ENCODE results near the gene UBP1.
"Not testable (repeated sequence)": the region's sequence is repeated elsewhere in the genome, so short reads cannot be mapped to it uniquely, and the experiment has no call there.

The UBP1 gene

DNA sequence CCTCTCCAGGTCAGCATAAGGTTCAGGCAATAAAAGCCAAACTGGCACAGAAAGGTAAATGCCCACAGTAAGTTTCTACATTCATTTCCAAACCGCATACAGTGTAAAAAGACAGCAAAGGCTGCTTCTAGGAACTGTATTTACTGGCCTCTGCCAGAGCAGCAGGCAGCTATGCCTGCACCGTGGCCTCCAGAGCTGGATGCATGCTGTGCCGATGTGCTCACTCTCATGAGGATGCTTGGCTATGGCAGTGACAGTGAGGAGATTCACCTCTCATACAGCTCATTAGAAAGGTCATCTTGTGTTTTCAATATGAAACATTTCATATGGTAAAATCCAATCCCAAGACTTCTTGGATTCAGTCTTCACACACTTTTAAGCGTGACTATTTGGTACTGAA is 50.3 kb downstream of the UBP1 start:
- DNase-seq (ENCODE audit: low read depth in 2 of 2), result no peak

DNA sequence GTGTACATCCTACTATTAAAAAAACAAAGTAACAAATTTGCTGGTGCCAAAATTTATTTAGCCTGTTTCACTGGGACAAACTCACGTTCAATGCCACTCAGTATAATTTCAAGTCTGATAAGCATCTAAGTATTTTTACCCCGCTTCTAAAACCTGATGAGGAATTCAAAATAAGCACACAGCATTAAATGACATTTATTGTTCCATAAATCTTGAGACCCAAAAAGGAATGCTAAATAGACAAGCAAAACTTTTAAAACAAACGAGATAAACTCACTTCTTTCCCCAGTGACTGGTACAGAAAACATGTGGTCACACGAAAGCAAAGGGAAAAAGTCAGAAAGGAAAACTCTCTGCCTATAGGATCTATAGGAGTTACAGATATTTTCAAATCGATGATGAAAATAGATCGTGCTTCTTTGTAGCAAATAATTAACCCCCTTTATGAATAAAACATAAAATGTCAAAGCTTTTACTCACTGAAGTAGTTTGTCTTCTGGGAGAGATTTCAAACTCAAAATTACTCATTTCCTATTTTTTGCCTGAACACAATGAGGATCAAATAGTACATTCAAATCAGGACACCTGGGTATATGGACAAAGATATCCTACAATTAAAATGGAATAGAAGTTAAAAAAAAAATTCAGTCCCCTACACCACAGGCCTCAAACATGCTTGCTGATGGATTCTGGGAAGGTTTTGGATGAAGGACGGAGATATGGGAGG is 51.7 kb downstream of the UBP1 start:
- DNase-seq (ENCODE audit: low read depth in 2 of 2), result no peak

DNA sequence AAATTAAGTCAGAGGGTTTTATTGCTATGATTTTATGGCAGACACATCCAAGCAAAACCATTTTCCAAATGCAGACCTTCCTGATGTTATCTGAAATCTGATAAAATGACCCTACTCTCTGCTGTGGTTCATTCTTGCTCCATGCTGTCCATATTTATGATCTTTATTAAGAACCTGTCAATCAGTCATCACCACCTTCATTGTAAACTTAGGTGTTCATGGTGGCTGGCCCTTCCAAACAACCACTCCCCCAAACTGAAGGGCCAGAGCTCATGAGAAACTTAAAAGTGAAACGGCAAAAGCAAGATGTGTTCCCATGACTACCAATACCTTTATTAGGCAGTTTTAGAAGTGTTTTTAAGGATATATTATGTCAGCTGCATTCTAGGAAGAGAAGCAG is 53.6 kb downstream of the UBP1 start:
- DNase-seq (ENCODE audit: low read depth in 2 of 2), result no peak

DNA sequence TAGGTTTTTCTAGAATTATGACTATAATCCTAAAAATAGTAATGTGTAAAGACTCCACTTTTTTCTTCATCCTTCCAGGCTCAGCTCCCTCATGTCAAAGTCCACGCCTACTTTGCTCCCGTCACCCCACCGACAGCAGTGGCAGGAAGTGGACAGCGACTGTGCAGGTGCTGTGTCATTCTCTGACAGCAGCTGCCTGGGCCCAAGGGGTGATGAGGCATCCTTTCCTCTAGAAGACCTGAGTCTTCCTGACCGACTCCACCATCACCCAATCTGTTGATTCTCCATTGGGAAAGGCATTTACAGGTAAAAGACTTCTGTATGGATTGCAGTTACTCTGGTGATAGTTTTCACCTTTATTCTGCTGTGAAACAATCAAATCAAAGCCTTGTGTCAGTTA is 54.8 kb downstream of the UBP1 start:
- peak in 1 of 2 donors; percentile 6 for DNase-seq (ENCODE audit: low read depth in 2 of 2)

DNA sequence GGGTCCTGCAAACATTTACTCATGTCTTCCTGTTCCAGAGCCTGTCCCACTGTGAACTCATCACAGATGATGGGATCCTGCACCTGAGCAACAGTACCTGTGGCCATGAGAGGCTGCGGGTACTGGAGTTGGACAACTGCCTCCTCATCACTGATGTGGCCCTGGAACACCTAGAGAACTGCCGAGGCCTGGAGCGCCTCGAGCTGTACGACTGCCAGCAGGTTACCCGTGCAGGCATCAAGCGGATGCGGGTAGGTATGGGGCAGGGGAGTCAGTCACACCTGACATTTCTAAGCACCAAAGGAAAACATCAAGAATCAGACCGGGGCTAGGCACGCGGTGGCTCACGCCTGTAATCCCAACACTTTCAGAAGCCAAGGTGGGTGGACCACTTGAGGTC is 56.3 kb downstream of the UBP1 start:
- DNase-seq (ENCODE audit: low read depth in 2 of 2), result no peak

DNA sequence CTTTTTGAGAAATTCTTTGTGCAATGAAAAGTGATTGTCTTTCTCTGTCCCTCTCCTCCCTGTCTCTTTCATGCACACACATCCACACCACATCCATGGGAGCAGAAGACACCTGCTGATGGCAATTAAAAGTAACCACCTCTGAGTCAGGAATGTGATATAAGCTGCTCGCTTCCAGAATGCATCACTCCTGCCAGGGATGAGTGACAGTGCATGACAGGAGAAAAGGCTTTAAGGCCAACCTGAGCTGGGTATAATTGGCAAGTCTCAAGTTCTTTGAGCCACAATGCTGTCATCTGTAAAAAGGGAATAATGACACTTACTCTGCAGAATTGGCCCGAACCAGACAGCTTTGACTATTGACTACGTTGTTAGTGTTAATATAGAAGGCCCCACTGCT is 59.6 kb downstream of the UBP1 start:
- no peak for DNase-seq (ENCODE audit: low read depth in 2 of 2)

DNA sequence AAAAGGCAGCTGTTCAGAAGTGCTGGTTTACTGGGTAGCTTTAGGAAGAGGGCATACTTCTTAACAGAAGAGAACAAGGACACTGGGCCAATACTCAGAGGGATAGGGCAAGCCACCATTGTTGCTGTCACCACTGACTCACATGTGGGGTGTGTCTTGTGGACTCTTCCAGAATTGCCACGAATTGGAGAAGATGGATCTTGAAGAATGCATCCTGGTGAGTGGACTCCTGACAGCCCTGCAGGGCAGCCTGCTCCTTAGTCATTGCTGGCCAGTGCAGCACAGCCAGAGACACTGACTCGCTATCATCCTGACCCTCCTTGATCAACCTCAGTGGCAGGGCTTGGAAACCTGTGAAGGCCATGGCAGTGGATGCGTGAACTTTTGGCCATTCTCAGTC is 62.3 kb downstream of the UBP1 start:
- DNase-seq (ENCODE audit: low read depth in 2 of 2), result no peak

DNA sequence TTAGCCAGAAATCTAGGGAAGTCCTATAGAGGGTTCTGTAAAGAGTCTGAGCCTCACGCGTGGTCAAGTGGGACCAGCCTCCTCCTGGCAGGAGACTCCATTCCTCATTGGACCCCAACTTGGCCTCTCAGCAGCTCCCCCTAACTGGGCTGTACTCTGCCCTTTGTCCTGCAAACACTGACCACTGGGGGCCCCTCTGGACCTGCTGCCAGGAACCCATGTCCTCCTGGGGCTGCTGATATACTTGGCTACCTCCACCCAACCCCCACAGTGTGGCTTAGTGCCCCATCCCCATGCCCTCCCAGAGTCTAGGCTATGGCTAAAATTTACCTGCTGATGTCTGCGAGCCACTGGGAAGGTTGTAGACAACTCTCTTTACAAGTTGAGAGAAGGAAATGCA is 62.7 kb downstream of the UBP1 start:
- DNase-seq (ENCODE audit: low read depth in 2 of 2), result no peak

DNA sequence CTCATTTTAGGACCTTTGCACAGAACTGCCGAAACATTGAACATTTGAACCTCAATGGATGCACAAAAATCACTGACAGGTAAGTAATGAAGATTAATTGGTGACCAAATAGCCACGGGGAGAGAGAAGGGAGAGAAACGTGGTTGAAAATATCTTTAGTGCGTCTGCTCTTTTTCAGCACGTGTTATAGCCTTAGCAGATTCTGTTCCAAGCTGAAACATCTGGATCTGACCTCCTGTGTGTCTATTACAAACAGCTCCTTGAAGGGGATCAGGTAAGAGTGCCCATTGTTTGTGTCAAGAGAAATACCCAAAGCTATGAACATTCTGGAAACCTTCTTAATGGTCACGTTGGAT is 67.1 kb downstream of the UBP1 start:
- no peak for DNase-seq (ENCODE audit: low read depth in 2 of 2)

DNA sequence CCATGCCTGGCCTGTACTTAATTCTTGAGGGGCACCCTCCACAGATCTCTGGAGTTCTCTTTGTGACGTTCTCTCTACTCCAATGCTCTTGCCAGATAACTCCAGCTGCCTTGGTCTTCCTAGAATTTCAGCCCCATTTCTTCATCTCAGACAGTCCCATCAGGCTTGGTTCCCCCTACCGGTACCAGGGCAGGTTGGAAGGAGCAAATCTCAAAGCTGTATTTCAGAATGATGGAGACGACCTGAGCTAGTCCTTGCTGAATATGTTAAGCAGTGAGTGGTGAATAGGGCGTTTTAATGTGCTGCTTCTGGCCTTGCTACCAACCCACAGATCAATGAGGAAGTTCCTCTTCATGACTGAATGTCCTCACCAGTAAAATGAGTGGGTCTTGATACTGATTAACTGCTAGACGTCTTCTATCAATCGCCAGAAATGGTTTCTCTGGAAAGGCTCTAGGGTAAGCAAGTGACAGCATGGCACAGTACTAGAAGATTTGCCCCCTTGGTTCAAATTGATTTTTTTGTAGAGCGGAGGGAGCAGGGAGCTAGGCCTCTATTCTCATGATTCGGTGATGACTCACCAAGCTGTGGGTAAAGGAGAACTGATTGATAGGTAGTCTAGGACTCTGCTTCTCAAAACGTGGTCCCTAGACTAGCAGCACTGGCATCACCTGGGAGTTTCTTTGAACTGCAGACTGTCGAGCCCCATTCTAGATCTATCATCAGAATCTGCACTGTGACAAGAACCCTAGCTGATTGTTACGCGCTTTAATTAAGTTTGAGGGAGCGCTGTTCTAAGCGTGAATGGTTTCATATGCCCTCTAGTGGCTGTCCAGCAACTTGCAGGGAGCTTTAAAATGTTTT is 67.8 kb downstream of the UBP1 start:
- peak in 1 of 2 donors; percentile 6 for DNase-seq (ENCODE audit: low read depth in 2 of 2)

DNA sequence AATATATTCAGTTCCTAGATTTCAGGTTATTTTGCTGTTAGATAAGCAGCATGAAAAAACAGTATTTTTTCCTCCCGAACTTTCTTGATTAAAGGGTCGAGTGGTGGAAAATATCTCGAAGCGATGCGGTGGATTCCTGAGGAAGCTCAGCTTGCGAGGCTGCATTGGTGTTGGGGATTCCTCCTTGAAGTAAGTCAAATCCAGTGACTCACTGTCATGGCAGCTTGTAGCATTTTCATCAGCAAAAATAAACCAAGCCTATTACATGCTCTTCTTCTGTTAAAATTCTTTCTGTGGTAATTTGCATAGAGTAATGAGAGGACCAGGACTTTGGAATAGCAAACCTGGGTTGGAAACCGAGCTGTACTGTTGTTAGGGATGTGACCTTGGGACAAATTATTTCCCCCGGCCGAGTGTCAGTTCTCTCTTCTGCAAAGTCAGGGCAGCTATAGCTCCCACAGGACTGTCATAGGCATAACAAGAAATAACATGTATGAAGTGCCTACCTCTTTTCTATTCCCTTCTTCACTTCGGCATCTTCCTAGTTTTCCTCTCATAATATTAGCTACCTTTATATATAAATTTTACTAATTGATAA is 75.6 kb downstream of the UBP1 start:
- DNase-seq (ENCODE audit: low read depth in 2 of 2), result no peak

DNA sequence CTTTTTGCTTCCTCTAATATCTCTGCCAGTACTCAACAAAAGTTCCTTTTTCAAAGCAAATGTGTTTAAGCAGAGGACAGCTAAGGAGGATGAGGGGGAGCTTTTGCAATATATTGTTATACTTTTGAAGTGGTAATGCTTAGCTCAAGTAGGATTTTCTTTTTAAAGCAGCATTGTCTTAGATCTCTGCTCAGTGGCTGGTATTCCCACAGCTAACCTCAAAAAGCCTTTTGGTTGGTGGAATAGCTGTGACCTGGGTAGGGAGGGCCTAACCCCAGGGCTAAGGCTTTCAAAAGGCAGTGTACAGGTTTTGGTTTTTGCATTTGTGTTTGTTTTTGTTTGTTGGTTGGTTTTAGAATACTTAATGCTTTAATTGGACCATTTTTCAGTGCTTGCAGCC is 76.1 kb downstream of the UBP1 start:
- DNase-seq (ENCODE audit: low read depth in 2 of 2), result no peak

DNA sequence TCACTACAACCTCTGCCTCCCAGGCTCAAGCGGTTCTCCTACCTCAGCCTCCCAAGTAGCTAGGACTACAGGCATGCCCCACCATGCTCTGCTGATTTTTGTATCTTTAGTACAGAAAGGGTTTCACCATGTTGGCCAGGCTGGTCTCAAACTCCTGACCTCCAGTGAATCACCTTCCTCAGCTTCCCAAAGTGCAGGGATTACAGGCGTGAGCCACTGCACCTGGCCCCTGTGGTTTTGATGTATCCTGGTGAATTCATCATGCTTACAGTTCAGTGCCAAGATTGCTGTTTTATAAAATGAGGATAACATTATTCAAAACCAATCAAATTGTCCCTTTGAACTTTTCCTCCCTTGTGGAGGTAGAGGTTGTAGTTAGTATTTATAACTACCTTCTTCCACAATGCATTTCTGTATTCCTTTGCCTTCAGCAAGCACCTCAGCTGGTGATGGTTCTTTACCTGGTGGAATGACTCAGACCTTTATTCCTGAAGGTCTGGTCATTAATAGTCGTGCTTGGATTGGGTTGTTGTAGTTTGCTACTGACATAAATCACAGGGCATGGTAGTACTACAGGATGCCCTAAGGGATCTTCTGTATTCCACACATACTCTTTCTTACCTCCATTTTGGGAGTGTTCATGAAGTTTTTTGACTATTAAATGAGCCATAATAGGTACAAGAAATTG is 76.9 kb downstream of the UBP1 start:
- DNase-seq (ENCODE audit: low read depth in 2 of 2), result no peak

DNA sequence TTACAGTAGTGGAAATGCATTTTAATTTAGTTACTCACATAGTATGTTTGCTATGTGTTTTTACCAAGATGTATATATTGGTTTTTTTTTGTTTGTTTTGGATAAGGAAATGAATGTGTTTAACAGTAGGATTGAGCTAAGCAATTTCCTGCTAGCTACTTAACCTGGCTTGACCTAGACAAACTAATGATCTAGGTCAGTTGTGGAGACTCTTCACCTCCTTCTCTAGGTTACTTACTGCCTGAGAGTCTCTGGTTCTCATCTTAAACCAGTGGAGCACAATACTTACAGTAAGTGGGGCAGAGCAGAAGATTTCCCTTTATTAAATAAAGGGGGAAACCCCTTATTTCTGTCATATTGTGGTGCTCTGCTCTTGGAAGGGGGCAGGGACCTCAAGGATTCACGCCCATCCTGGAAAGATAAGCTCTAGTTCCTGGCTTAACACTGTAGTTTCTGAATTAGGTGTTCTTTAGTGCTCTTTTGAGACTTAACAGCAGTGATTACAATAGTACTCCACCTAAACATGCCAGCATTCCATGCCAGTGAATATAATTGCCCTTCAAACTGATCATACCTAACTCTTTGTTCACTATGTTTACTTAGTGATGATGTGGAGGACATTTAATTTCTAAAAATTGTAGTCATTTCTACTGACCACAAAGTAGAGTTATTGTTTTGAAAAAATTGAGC is 79.9 kb downstream of the UBP1 start:
- DNase-seq (ENCODE audit: low read depth in 2 of 2), result no peak

DNA sequence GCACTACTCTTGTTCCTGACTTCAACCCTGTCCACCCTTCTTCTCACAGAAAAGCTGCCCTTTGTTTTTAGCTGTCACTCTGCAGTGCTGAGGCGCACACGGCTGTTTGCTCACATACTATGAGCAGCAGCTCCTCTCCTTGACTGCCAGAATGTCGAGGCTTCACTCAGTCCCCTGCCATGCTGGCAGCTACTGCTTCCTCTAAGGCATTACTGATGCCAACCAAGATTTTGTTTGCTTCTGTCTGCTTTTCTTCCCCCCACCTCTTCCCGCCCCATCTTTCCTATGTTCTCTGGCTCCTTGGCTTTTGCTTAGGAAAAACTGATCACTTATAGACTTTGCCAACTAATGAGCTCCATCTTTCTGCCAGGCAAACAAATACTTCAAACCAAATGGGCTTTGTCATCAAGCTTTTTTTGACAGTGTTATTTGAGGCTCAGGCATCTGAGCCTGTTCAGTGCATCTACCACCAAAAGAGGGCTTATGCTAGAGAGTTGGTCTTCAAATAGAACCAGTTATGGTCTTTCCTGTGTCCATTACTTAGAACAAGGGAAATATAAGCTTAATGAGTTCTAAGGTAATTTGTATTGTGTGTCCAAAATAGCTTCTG is 81.9 kb downstream of the UBP1 start:
- DNase-seq (ENCODE audit: low read depth in 2 of 2), result no peak

DNA sequence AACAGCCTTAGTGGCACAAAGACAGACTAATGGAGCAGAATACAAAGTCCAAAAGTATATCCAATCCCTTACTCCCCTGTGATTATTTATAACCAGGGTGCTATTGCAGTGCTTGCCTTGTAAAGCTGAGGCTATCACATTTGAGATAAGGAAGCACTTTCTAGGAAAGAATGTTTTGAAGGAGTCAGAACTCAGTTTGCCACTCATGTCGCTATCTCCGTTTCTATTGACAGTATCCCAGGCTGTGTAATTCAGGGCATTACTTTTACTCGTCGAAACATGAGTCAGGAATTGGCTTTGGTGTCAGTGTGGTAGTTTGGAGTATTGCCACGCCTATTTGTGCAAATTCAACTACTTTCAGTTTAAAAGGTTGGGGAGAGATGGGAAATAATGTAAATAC is 84.6 kb downstream of the UBP1 start:
- DNase-seq (ENCODE audit: low read depth in 2 of 2), result no peak

DNA sequence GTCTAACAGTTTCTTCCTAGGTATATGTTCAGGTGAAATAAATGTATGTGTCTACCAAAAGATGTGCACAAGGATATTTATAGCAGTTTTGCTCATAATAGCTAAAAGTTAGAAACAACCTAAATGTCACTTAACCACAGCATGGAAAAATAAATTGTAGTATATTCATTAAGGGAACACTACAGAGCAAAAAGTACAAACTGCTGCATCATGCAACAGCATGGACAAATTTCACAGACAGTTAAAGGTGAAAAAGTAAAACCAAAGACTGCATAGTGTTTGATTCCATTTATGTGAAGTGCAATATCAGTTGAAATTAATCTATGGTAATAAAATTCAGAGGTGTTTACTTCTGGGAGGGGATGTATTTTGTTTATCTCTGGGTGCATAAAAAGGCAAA is 100.4 kb downstream of the UBP1 start:
- no peak for DNase-seq (ENCODE audit: low read depth in 2 of 2)

DNA sequence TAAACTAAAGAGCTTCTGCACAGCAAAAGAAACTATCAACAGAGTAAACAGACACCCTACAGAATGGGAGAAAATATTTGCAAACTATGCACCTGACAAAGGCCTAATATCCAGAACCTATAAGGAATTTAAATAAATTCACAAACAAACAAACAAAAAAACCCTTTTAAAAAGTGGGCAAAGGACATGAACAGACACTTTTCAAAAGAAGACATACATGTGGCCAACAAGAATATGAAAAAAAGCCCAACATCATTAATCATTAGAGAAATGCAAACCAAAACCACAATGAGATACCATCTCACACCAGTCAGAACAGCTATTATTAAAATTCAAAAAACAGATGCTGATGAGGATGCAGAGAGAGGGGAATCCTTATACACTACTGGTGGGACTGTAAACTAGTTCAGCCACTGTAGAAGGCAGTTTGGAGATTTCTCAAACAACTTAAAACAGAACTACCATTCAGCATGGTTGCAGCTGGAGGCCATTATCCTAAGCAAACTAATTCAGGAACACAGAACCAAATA is 101.2 kb downstream of the UBP1 start:
- not testable (repeated sequence) for DNase-seq (ENCODE audit: low read depth in 2 of 2)
